SH-SY5Y (cell line): ENCODE data around the gene GNAL.

Source experiments
- GATA2 ChIP-seq: IDR thresholded peaks from 2 replicates; pipeline ENCODE4 v1.6.1; 2011; ENCODE audit warnings: mild to moderate bottlenecking, low read depth, low read length
- GATA3 ChIP-seq: IDR thresholded peaks from 2 replicates; pipeline ENCODE4 v1.6.1; 2011; ENCODE audit warnings: low read depth, mild to moderate bottlenecking, low read length, moderate library complexity

DNA sequence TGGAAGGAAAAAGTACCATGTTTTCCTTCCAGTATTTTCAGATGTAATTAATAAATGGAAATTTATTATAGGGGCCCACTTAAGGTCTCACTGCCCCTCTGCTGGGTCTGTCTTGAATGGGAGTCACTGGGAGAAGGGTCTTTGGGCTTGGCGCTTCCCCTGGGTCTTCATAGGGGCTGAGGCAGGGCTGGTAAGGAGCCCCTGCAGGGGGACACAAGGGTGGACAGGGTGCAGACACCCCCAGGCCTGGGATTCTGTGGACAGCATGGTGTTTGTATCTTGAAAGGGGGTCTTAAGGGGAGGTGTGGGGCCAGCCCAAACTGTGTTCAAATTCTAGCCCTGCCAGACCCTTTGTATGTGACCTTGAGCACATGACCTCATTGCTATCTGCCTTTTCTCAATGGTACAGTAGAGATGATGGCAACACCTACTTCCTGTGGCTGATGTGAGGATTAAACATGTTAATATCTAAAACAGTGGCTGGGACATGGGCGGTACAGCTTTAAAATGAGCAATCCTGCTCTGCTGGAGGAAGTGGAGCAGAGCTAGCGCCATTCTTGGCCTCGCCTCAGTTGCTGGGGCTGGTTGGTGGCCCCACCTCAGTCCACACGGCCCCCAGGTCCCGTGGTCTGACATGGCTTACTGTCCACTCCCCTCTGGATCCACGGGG is 71.6 kb downstream of the GNAL start:
- TF ChIP-seq GATA2 (no peak), GATA3 (no peak)
